K562 (cell line): ENCODE measurements around the gene RHOT1. TPM values are rescaled to one million over a fixed set of nuclear protein-coding genes. Genes with fewer than 3 reads are reported as not detected.

Experiments
- ATAC-seq: fragments of 200-7000 bp; cut with Tn5 transposase; 3 replicates; pipeline ENCODE4 v1.9.1; 2020; ENCODE audit warnings: moderate library complexity
- BruUV-seq: library from RNA; stranded (reverse); fragments of 400-500 nt; replicated peaks from 2 replicates; lab custom pipeline; 2021; lab: Mats Ljungman, UMichigan
- CTCF ChIA-PET: fragments of 300-600 bp; formaldehyde crosslinking; extraction: SDS; loops from one replicate; lab custom pipeline; 2021; ENCODE audit warnings: low intra/inter-chr PET ratio; lab: Yijun Ruan, JAX
- POLR2A ChIA-PET: fragments of 300-600, 350-650 bp; sonication (Branson Sonifier 250); formaldehyde crosslinking; extraction: SDS; loops from one replicate; lab custom pipeline; 2021; ENCODE audit warnings: antibody characterized with exemption, inconsistent platforms; lab: Yijun Ruan, JAX
- DNase-seq, 4 experiments: peaks; one replicate each; pipeline versions ENCODE4 v3.0.0 to v3.0.0-alpha.2; 2011 to 2018; ENCODE audit warnings: low spot score in 3 of 4, mixed read lengths in 3 of 4; ENCODE audit errors: extremely low read depth in 1 of 4
- FAIRE-seq: peaks from 2 replicates; lab custom pipeline; 2011; peaks lifted over from hg19 to GRCh38; lab: Jason Lieb, UNC
- H2AFZ ChIP-seq: 2 replicates; pipeline ENCODE4 v1.6.0; 2011; ENCODE audit warnings: low read depth, low read length, control low read depth, inconsistent platforms
- H3K27ac ChIP-seq: fragments of 200-600 bp; 3 replicates; pipeline ENCODE4 v1.8.0; 2011; ENCODE audit warnings: low read depth, mild to moderate bottlenecking, control low read depth, inconsistent platforms, low read length, moderate library complexity, mixed read lengths; ENCODE audit errors: extremely low read depth
- H3K27me3 ChIP-seq, 2 experiments: fragments of 300-600 bp in 1 of 2; 2 replicates in 1 of 2; 3 replicates in 1 of 2; pipeline versions ENCODE4 v1.6.0 to v1.8.0; 2011; ENCODE audit warnings: inconsistent platforms in 2 of 2, low read length in 2 of 2, mild to moderate bottlenecking in 1 of 2, mixed read lengths in 1 of 2, moderate library complexity in 1 of 2; ENCODE audit not compliant: control insufficient read depth in 2 of 2, insufficient read depth in 2 of 2
- H3K36me3 ChIP-seq: fragments of 300-600 bp; 3 replicates; pipeline ENCODE4 v1.8.0; 2011; ENCODE audit warnings: mild to moderate bottlenecking, low read length, inconsistent platforms; ENCODE audit not compliant: control insufficient read depth, insufficient read depth
- H3K4me1 ChIP-seq, 2 experiments: fragments of 200-600 bp in 1 of 2; replicated peaks in 1 of 2; 2 replicates in 1 of 2; 3 replicates in 1 of 2; pipeline versions ENCODE4 v1.5.1 to v1.8.0; 2011; ENCODE audit warnings: inconsistent platforms in 2 of 2, low read length in 2 of 2, mild to moderate bottlenecking in 1 of 2, mixed read lengths in 1 of 2, moderate library complexity in 1 of 2; ENCODE audit not compliant: control insufficient read depth in 2 of 2, insufficient read depth in 2 of 2
- H3K4me2 ChIP-seq: 2 replicates; pipeline ENCODE4 v1.6.1; 2011; ENCODE audit warnings: low read length, control low read depth, inconsistent platforms, mixed read lengths; ENCODE audit not compliant: insufficient read depth
- H3K4me3 ChIP-seq: fragments of 200-600 bp; sonication (generic), shearing (Covaris generic); 2 replicates; pipeline ENCODE4 v1.5.1; 2016; ENCODE audit warnings: control low read depth, inconsistent platforms
- H3K79me2 ChIP-seq: fragments of 200-600 bp; 3 replicates; pipeline ENCODE4 v1.8.0; 2011; ENCODE audit warnings: low read length, inconsistent platforms; ENCODE audit not compliant: control insufficient read depth, insufficient read depth
- H3K9ac ChIP-seq, 2 experiments: 2 replicates each; pipeline versions ENCODE4 v1.6.0 to v1.6.1; 2011; ENCODE audit warnings: low read depth in 2 of 2, low read length in 2 of 2, control low read depth in 1 of 2, inconsistent platforms in 1 of 2, mild to moderate bottlenecking in 1 of 2, mixed read lengths in 1 of 2; ENCODE audit not compliant: insufficient read depth in 1 of 2
- H3K9me1 ChIP-seq: one replicate; pipeline ENCODE4 v1.6.0; 2011; ENCODE audit warnings: inconsistent platforms, mild to moderate bottlenecking, low read length, moderate library complexity; ENCODE audit not compliant: control insufficient read depth, insufficient read depth
- H3K9me3 ChIP-seq: replicated peaks from 2 replicates; pipeline ENCODE4 v1.5.1; 2011; ENCODE audit warnings: low read depth, low read length, inconsistent platforms; ENCODE audit not compliant: control insufficient read depth, insufficient read depth
- H4K20me1 ChIP-seq: replicated peaks from 2 replicates; pipeline ENCODE4 v1.6.1; 2011; ENCODE audit warnings: low read length, inconsistent platforms, mixed read lengths; ENCODE audit not compliant: control insufficient read depth, insufficient read depth
- E2F6 ChIP-seq, 2 experiments: IDR thresholded peaks; 2 replicates each; pipeline ENCODE4 v1.6.1; 2011; ENCODE audit warnings: borderline replicate concordance in 1 of 2, control low read depth in 1 of 2, low read depth in 1 of 2, low read length in 1 of 2, mild to moderate bottlenecking in 1 of 2, mixed read lengths in 1 of 2, moderate library complexity in 1 of 2; ENCODE audit not compliant: insufficient read depth in 1 of 2, insufficient read length in 1 of 2, poor library complexity in 1 of 2, severe bottlenecking in 1 of 2; ENCODE audit errors: extremely low read depth in 1 of 2
- HOXB6 ChIP-seq: fragments of 250-450 bp; sonication (Bioruptor Pico); IDR thresholded peaks from 2 replicates; pipeline ENCODE4 v1.5.1; 2022; ENCODE audit warnings: mild to moderate bottlenecking, borderline replicate concordance
- KLF6 ChIP-seq: fragments of 250-450 bp; sonication (Bioruptor Pico); IDR thresholded peaks from 2 replicates; pipeline ENCODE4 v1.4.0; 2020; ENCODE audit warnings: mild to moderate bottlenecking, moderate library complexity, borderline replicate concordance
- SMARCC2 ChIP-seq: fragments of 450-650 bp; IDR thresholded peaks from 2 replicates; pipeline ENCODE4 v1.6.1; 2017; ENCODE audit warnings: antibody characterized with exemption, moderate library complexity, mild to moderate bottlenecking, low read depth
- STAT6 ChIP-seq: sonication (generic); formaldehyde crosslinking; IDR thresholded peaks from 2 replicates; pipeline ENCODE4 v1.8.1; 2023; ENCODE audit warnings: mild to moderate bottlenecking, missing genetic modification reagents
- TEAD1 ChIP-seq, 2 experiments: fragments of 450-650 bp in 1 of 2; sonication (generic) in 1 of 2; formaldehyde crosslinking; IDR thresholded peaks; 2 replicates each; pipeline versions ENCODE4 v1.4.0 to v1.8.0; 2020 to 2022; ENCODE audit warnings: mild to moderate bottlenecking in 2 of 2, missing genetic modification reagents in 1 of 2
- ZNF24 ChIP-seq: fragments of 450-650 bp; IDR thresholded peaks from 2 replicates; pipeline ENCODE4 v1.6.1; 2016
- WGBS: fragments of 100-300 bp; shearing (Covaris generic); methylation state at CpG from one replicate; pipeline ENCODE4 v1.1.6; 2016; ENCODE audit warnings: low coverage, mixed read lengths; ENCODE audit not compliant: insufficient coverage; ENCODE audit errors: missing lambda C conversion rate; 5-methylcytosine and 5-hydroxymethylcytosine counted together
- in situ Hi-C: fragments of 300-500 bp; cut with MboI; formaldehyde crosslinking; loops from 4 replicates; pipeline ENCODE4 v1.15.0; 2018; ENCODE audit warnings: inconsistent platforms, mixed read lengths
- intact Hi-C: fragments of 100-400 bp; cut with micrococcal nuclease; formaldehyde crosslinking; loops from 2 replicates; pipeline ENCODE4 v1.14.2; 2022
- polyA plus RNA-seq, 8 experiments: library from polyadenylated mRNA; depleted of rRNA in 4 of 8; stranded (reverse) in 5 of 8; unstranded in 3 of 8; fragments of >200 nt; fragmentation: Nextera tagmentation in 2 of 8; fragmentation: Illumina TruSeq in 1 of 8; extraction: Ambion mirVana in 2 of 8; extraction: Trizol in 1 of 8; gene quantifications; 2 replicates each; pipeline versions ENCODE4 v1.2.1 to v1.2.3, GENCODE V29; 2011 to 2014; ENCODE audit warnings: inconsistent platforms in 1 of 8, missing spikeins in 1 of 8
- total RNA-seq, 7 experiments: library from RNA; depleted of rRNA in 6 of 7; stranded (reverse); fragments of >200 nt in 6 of 7; fragmentation: Illumina TruSeq in 2 of 7; extraction: Trizol in 2 of 7; gene quantifications; 2 replicates each; pipeline versions ENCODE4 v1.2.1 to v1.2.3, GENCODE V29; 2011 to 2021; ENCODE audit warnings: low replicate concordance in 1 of 7

RHOT1 gene
- total and polyA plus RNA-seq, 9 of the 15 experiments (the other 6 are each of a cell fraction or from before 2014, with no cell fraction given): 23.0 to 101 (median 32.2) TPM

- 0 out of 3 replicates have a peak, but pooled peaks have one; percentile 31 for ATAC-seq
- POLR2A ChIA-PET: interaction anchor here (0.9 to 1.5 kb wide), 2 partner anchors 10 to 22 kb away, joined by 4 to 5 read pairs; no protein-coding TSS in a partner anchor
- no peak for DNase-seq
- H3K27me3 ChIP-seq: peaks cover 0 to 3% of the 10 kb centered on the region in 2 experiments; a peak in 2 of 5 replicates
- WGBS: 32% methylated on average over 8 of the region's 8 CpGs
- no peaks in the 10 kb centered on the region for H3K36me3 ChIP-seq
- no peaks in the 10 kb centered on the region; a peak in 1 of 5 replicates for H3K4me1 ChIP-seq
- BruUV-seq: no TSS peak
- H4K20me1 ChIP-seq: no peaks in the 10 kb centered on the region
- FAIRE-seq: no peak
- in situ Hi-C loops: no loop called here
- H3K9me1 ChIP-seq: no peaks in the 10 kb centered on the region
- no peak overlapping the region for H3K4me3 ChIP-seq
- H3K9ac ChIP-seq: peak overlapping the region in 1 of 2 experiments; percentile 22; a peak in 1 of 4 replicates
- no peaks in the 10 kb centered on the region for H3K79me2 ChIP-seq
- TF ChIP-seq HOXB6 (CRISPR knock-in tag): no peak
- peak; percentile 66 for TF ChIP-seq ZNF24
- no peak overlapping the region for H3K27ac ChIP-seq
- no peaks in the 10 kb centered on the region for H3K9me3 ChIP-seq
- H3K4me2 ChIP-seq: no peak overlapping the region
- CTCF ChIA-PET: no interaction called here
- intact Hi-C loops: no loop called here
- H2AFZ ChIP-seq: no peak overlapping the region
Observed at GRCh38 chr17:32100971-32101631, 41.2 kb upstream of the RHOT1 start.

- Histone ChIP-seq H4K20me1 (no peaks in the 10 kb centered on the region), H3K27ac (no peak overlapping the region), H3K4me2 (no peak overlapping the region), H3K27me3 (peaks cover 0 to 3% of the 10 kb centered on the region in 2 experiments; a peak in 2 of 5 replicates), H3K36me3 (no peaks in the 10 kb centered on the region), H3K4me1 (no peaks in the 10 kb centered on the region; a peak in 1 of 5 replicates), H2AFZ (no peak overlapping the region), H3K9me3 (no peaks in the 10 kb centered on the region; the same call in 1 of the 2 replicates), H3K9ac (peak overlapping the region in 1 of 2 experiments; percentile 72; a peak in 1 of 4 replicates), H3K9me1 (no peaks in the 10 kb centered on the region), H3K4me3 (no peak overlapping the region), H3K79me2 (no peaks in the 10 kb centered on the region)
- ChIA-PET POLR2A (interaction anchor here (0.6 to 0.9 kb wide), 2 partner anchors 9 to 118 kb away, joined by 3 to 5 read pairs; no protein-coding TSS in a partner anchor), CTCF (interaction anchor here (0.6 kb wide), 1 partner anchor 570 kb away, joined by 4 read pairs; no protein-coding TSS in a partner anchor)
- BruUV-seq: no TSS peak
- in situ Hi-C loops (no loop called here), intact Hi-C loops (no loop called here)
- WGBS: 21% methylated on average over 5 of the region's 5 CpGs
- DNase-seq (no peak), ATAC-seq (no peak; the same call in 2 of the 3 replicates), FAIRE-seq (no peak)
- TF ChIP-seq STAT6: no peak
- no peak for TF ChIP-seq SMARCC2
- TF ChIP-seq KLF6 (CRISPR knock-in tag): no peak
- TF ChIP-seq E2F6 (IDR thresholded peaks at IDR 0.05; ENCODE audit: borderline replicate concordance in 1 of 2, extremely low read depth in 1 of 2, insufficient read depth in 1 of 2, insufficient read length in 1 of 2, low read depth in 1 of 2, low read length in 1 of 2, poor library complexity in 1 of 2, severe bottlenecking in 1 of 2): no peak
- TF ChIP-seq TEAD1 (CRISPR knock-in tag; IDR thresholded peaks at IDR 0.05): no peak
Observed at GRCh38 chr17:32102172-32102571, 40.1 kb upstream of the RHOT1 start.
